BJ (cell line): ENCODE measurements around the gene AQP6. TPM values are rescaled to one million over a fixed set of nuclear protein-coding genes. Genes with fewer than 3 reads are reported as not detected.

Experiments
- CTCF ChIA-PET: fragments of 350-600 bp; formaldehyde crosslinking; extraction: SDS; loops from one replicate; lab custom pipeline; 2021; ENCODE audit warnings: antibody characterized with exemption, inconsistent platforms; lab: Yijun Ruan, JAX
- POLR2A ChIA-PET: fragments of 300-600 bp; sonication (Branson Sonifier 250); formaldehyde crosslinking; extraction: SDS; loops from one replicate; lab custom pipeline; 2021; ENCODE audit warnings: antibody characterized with exemption; lab: Charles Lee
- DNase-seq: peaks from one replicate; pipeline ENCODE4 v3.0.0-alpha.2; 2011; ENCODE audit warnings: low read depth
- H3K27me3 ChIP-seq: 2 replicates; pipeline ENCODE4 v1.6.0; 2011; ENCODE audit warnings: low read length; ENCODE audit not compliant: control insufficient read depth, insufficient read depth
- H3K36me3 ChIP-seq: 2 replicates; pipeline ENCODE4 v1.5.1; 2011; ENCODE audit warnings: low read length; ENCODE audit not compliant: control insufficient read depth, insufficient read depth
- H3K4me3 ChIP-seq: 2 replicates; pipeline ENCODE4 v1.5.1; 2011; ENCODE audit warnings: low read depth, mild to moderate bottlenecking, control low read depth, low read length
- CTCF ChIP-seq: IDR thresholded peaks from 2 replicates; pipeline ENCODE4 v1.5.1; 2011; ENCODE audit warnings: low read depth, mild to moderate bottlenecking, control low read depth, inconsistent platforms, low read length, moderate library complexity; ENCODE audit not compliant: insufficient read depth
- polyA plus RNA-seq: library from polyadenylated mRNA; depleted of rRNA; stranded (reverse); fragments of >200 nt; gene quantifications from 2 replicates; pipeline ENCODE4 v1.2.3, GENCODE V29; 2011

The AQP6 gene
- polyA plus RNA-seq, 1 experiment, result not detected

- CTCF ChIA-PET, result interaction anchor here (1.2 kb wide), 1 partner anchor 34 kb away, joined by 4 read pairs; no protein-coding TSS in a partner anchor
These were observed 47.1 kb upstream of the AQP6 start for GRCh38 chr12:49925433-49926204.

GRCh38 chr12:49928471-49928870 lies 44.3 kb upstream of the AQP6 start:
- POLR2A ChIA-PET, result no interaction called here
- Histone ChIP-seq H3K27me3 (peaks cover 2% of the 10 kb centered on the region; the same call in 1 of the 2 replicates), H3K36me3 (no peaks in the 10 kb centered on the region), H3K4me3 (no peak overlapping the region)
- CTCF ChIA-PET, result interaction anchor here (1.0 to 4.4 kb wide), 2 partner anchors 9 to 18 kb away, joined by 3 to 25 read pairs; no protein-coding TSS in a partner anchor
- no peak for TF ChIP-seq CTCF
- no peak for DNase-seq

More at GRCh38 chr12:49925433-49926204, 47.1 kb upstream of the AQP6 start:
- H3K27me3 ChIP-seq, result peaks cover 2% of the 10 kb centered on the region; the same call in 1 of the 2 replicates
- no peak for TF ChIP-seq CTCF
- H3K36me3 ChIP-seq, result no peaks in the 10 kb centered on the region
- H3K4me3 ChIP-seq, result no peak overlapping the region
- DNase-seq, result no peak
- POLR2A ChIA-PET, result interaction anchor here (0.6 kb wide), 2 partner anchors 24 to 210 kb away, joined by 3 to 4 read pairs; no protein-coding TSS in a partner anchor

- ChIA-PET POLR2A (no interaction called here), CTCF (interaction anchor here (1.0 to 4.4 kb wide), 6 partner anchors 10 to 141 kb away, joined by 3 to 25 read pairs (median 3); no protein-coding TSS in a partner anchor)
- Histone ChIP-seq H3K4me3 (no peak overlapping the region), H3K27me3 (peaks cover 2% of the 10 kb centered on the region; the same call in 1 of the 2 replicates), H3K36me3 (no peaks in the 10 kb centered on the region)
- TF ChIP-seq CTCF, result no peak
- no peak for DNase-seq
These were observed 43.2 kb upstream of the AQP6 start for GRCh38 chr12:49929581-49929980.

GRCh38 chr12:49930515-49931288 lies 42.0 kb upstream of the AQP6 start:
- CTCF ChIA-PET, result interaction anchor here (0.9 to 7.6 kb wide), 8 partner anchors 12 to 140 kb away, joined by 3 to 51 read pairs (median 4); no protein-coding TSS in a partner anchor
- Histone ChIP-seq H3K4me3 (no peak overlapping the region), H3K36me3 (no peaks in the 10 kb centered on the region), H3K27me3 (peaks cover 2% of the 10 kb centered on the region; the same call in 1 of the 2 replicates)
- no peak for TF ChIP-seq CTCF
- POLR2A ChIA-PET, result no interaction called here
- peak; percentile 20 for DNase-seq
